Cardiac muscle cell (in vitro differentiated cells and primary cell): ENCODE results near the gene APBB2. TPM values are rescaled to one million over a fixed set of nuclear protein-coding genes. Genes with fewer than 3 reads are reported as not detected.

ENCODE experiments used
- DNase-seq, 2 donors: peaks; one replicate each; pipeline versions ENCODE4 v3.0.0 to v3.0.0-alpha.2; 2010 to 2017; ENCODE audit warnings: low read depth in 1 of 2, low spot score in 1 of 2
- H3K27ac ChIP-seq: fragments of 200-600 bp; sonication (generic); 2 replicates; pipeline ENCODE4 v1.5.1; 2016
- H3K27me3 ChIP-seq: fragments of 200-600 bp; sonication (generic); 2 replicates; pipeline ENCODE4 v1.6.0; 2016; ENCODE audit warnings: control low read depth
- H3K36me3 ChIP-seq: fragments of 200-600 bp; sonication (generic); 2 replicates; pipeline ENCODE4 v1.5.1; 2016; ENCODE audit warnings: control low read depth
- H3K4me1 ChIP-seq: fragments of 200-600 bp; sonication (generic); 2 replicates; pipeline ENCODE4 v1.8.1; 2017; ENCODE audit warnings: low read depth, mild to moderate bottlenecking, mixed run types
- H3K4me3 ChIP-seq: fragments of 200-600 bp; sonication (generic); 2 replicates; pipeline ENCODE4 v1.5.1; 2016; ENCODE audit warnings: mild to moderate bottlenecking
- H3K9me3 ChIP-seq: fragments of 200-600 bp; sonication (generic); 2 replicates; pipeline ENCODE4 v1.5.1; 2017; ENCODE audit warnings: low read depth, mild to moderate bottlenecking, control low read depth
- polyA plus RNA-seq: library from polyadenylated mRNA; unstranded; fragments of >200 nt; fragmentation: Nextera tagmentation; extraction: Ambion mirVana; gene quantifications from 2 replicates; pipeline ENCODE4 v1.2.1, GENCODE V29; 2016
- total RNA-seq: library from RNA; depleted of rRNA; stranded (reverse); fragments of >200 nt; gene quantifications from 2 replicates; pipeline ENCODE4 v1.2.3, GENCODE V29; 2016
- TF ChIP-seq, protein P1 (sequence below): IDR thresholded peaks from 2 replicates; pipeline ENCODE4 v1.5.1; 2012; ENCODE audit warnings: low read depth, mild to moderate bottlenecking, low read length

APBB2 gene
- total and polyA plus RNA-seq, 2 experiments from 2014 or later: 4.6 to 14.9 TPM

DNA sequence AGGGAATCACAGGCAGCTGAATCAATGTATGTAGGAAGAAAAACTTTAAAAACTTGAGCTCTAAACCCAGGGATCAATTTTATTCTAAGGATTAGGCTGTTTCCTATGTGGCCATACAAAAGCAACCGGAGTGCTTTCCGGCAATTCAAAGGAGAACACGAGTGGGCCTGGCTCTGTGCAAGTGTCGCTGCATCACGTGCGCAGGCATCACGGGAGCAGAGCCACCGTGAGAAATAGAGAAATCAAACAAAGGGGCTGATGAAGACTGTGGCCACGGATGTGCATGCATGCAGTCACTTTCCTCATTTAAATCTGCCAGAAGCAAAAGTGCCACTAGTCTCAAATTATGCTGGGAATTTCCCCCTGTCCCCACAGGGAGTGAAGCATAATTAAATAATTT, 267.7 kb downstream of the APBB2 start:
- Histone ChIP-seq H3K4me1 (no peaks in the 10 kb centered on the region), H3K36me3 (no peaks in the 10 kb centered on the region), H3K4me3 (no peak overlapping the region), H3K27me3 (no peaks in the 10 kb centered on the region), H3K9me3 (no peaks in the 10 kb centered on the region), H3K27ac (no peak overlapping the region)
- TF ChIP-seq, protein P1, sequence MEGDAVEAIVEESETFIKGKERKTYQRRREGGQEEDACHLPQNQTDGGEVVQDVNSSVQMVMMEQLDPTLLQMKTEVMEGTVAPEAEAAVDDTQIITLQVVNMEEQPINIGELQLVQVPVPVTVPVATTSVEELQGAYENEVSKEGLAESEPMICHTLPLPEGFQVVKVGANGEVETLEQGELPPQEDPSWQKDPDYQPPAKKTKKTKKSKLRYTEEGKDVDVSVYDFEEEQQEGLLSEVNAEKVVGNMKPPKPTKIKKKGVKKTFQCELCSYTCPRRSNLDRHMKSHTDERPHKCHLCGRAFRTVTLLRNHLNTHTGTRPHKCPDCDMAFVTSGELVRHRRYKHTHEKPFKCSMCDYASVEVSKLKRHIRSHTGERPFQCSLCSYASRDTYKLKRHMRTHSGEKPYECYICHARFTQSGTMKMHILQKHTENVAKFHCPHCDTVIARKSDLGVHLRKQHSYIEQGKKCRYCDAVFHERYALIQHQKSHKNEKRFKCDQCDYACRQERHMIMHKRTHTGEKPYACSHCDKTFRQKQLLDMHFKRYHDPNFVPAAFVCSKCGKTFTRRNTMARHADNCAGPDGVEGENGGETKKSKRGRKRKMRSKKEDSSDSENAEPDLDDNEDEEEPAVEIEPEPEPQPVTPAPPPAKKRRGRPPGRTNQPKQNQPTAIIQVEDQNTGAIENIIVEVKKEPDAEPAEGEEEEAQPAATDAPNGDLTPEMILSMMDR: no peak
- DNase-seq: no peak

DNA sequence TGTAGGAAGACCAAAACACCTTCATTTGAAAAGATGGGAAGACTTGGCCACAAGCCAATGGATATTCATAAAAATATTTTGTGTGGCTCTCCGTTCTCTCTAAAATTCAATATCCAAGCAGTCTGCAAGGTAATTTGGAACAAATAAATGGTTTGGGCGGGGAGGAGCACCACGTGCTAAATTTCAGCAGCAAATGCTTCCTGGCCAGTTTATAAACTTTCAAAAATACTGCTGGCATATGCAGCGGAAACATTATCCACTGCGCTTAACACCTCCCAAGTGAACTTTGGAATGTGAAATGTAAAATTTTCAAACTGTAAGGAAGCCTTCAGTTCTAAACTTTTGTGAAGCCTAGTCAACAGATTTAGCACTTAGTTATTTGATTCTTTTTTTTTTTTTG, 273.6 kb downstream of the APBB2 start:
- H3K27me3 ChIP-seq: no peaks in the 10 kb centered on the region
- H3K9me3 ChIP-seq: no peaks in the 10 kb centered on the region
- H3K36me3 ChIP-seq: no peaks in the 10 kb centered on the region
- H3K4me3 ChIP-seq: no peak overlapping the region
- H3K4me1 ChIP-seq: no peaks in the 10 kb centered on the region
- no peak for DNase-seq
- TF ChIP-seq, protein P1: no peak
- no peak overlapping the region for H3K27ac ChIP-seq

DNA sequence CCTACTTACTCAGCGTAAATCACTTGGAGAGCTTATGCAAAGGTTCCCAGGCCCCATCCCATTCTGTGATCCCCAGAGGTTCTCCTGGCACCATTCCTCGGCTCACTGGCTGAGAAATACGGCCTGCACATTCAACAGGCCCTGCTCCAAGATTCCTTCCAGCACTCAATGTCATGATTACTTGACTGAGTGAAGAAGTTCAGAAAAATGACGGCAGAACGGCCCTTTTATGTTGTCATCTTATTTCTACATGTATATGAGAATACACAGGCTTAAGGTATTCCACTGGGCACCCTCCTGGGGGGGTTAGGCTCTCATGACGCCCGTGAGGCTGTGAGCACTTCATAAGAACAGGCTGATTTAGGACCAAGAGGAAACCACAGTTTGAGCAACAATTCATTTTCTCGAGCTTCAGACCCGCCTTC, 274.0 kb downstream of the APBB2 start:
- Histone ChIP-seq H3K27ac (no peak overlapping the region), H3K27me3 (no peaks in the 10 kb centered on the region), H3K4me1 (no peaks in the 10 kb centered on the region), H3K36me3 (no peaks in the 10 kb centered on the region), H3K4me3 (no peak overlapping the region), H3K9me3 (no peaks in the 10 kb centered on the region)
- TF ChIP-seq, protein P1: no peak
- DNase-seq: peak in 1 of 2 donors; percentile 69

DNA sequence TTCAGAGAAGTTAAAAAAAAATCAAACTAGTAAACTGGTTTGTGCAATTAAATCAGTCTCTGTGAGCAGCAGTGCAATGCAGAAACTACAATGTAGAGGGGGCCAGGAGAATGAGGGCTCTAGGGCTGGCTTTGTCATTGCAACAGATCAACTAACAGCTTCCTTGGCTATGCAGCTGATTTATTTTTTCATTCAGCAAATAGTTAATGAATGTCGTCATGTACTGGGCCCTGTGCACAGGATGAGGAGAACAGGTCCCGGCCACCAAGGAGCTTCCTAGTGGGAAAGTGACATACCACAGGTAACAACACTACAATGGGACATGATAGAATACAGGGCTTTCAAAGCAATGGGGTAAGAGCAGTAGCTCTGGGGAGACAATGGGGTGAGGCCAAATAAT, 274.5 kb downstream of the APBB2 start:
- no peaks in the 10 kb centered on the region for H3K4me1 ChIP-seq
- no peaks in the 10 kb centered on the region for H3K9me3 ChIP-seq
- TF ChIP-seq, protein P1: no peak
- DNase-seq: no peak
- H3K36me3 ChIP-seq: no peaks in the 10 kb centered on the region
- H3K4me3 ChIP-seq: no peak overlapping the region
- H3K27ac ChIP-seq: no peak overlapping the region
- H3K27me3 ChIP-seq: no peaks in the 10 kb centered on the region

DNA sequence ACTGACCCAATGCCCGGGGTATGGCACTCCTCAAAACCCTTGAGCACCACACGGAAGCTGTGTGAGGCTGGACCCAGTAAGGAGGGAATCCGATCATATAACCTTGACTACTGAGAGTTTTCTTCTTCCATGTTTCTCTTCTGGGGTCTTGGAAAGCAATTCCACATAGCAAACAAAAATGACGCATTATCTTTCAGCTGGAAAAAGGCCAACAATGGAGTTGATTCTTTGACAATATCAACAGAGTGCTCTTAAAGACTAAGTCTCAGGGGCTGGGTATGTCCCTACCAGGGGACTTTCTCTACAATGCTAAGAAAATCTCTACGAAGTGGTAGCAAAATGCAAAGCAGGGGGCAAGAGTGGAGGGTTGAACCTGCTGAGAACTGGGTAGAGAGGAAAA, 276.0 kb downstream of the APBB2 start:
- no peaks in the 10 kb centered on the region for H3K36me3 ChIP-seq
- no peak for DNase-seq
- H3K4me3 ChIP-seq: no peak overlapping the region
- H3K9me3 ChIP-seq: no peaks in the 10 kb centered on the region
- TF ChIP-seq, protein P1: no peak
- no peak overlapping the region for H3K27ac ChIP-seq
- H3K4me1 ChIP-seq: no peaks in the 10 kb centered on the region
- H3K27me3 ChIP-seq: no peaks in the 10 kb centered on the region
